Upper lobe of left lung (tissue), 6 donors: ENCODE data around the gene CA9. TPM values are rescaled to one million over a fixed set of nuclear protein-coding genes. Genes with fewer than 3 reads are reported as not detected.
A peak's percentile ranks its signal among the peaks of the same experiment; 100 is the strongest.
"Not testable (repeated sequence)": the region's sequence is repeated elsewhere in the genome, so short reads cannot be mapped to it uniquely, and the experiment has no call there.

Experiments used
- ATAC-seq, 2 donors: fragments of 200-7000 bp; cut with Tn5 transposase; one replicate each; pipeline ENCODE4 v1.9.1; 2022; ENCODE audit warnings: mild to moderate bottlenecking in 2 of 2, moderate library complexity in 2 of 2; ENCODE audit not compliant: low FRiP score in 2 of 2
- DNase-seq, 2 donors: peaks; one replicate each; pipeline ENCODE4 v3.0.0-alpha.2; 2019 to 2020
- H3K27ac ChIP-seq, 4 donors: fragments of 200-600 bp; sonication (generic); one replicate each; pipeline ENCODE4 v1.5.1; 2016 to 2019
- H3K27me3 ChIP-seq, 4 donors: fragments of 200-600 bp; sonication (generic); one replicate each; pipeline ENCODE4 v1.5.1; 2017 to 2019
- H3K36me3 ChIP-seq, 4 donors: fragments of 200-600 bp; sonication (generic); one replicate each; pipeline ENCODE4 v1.5.1; 2016 to 2019
- H3K4me1 ChIP-seq, 4 donors: fragments of 200-600 bp; sonication (generic); one replicate each; pipeline ENCODE4 v1.5.1; 2018 to 2019
- H3K4me3 ChIP-seq, 4 donors: fragments of 200-600 bp; sonication (generic); one replicate each; pipeline ENCODE4 v1.5.1; 2017 to 2019; ENCODE audit warnings: mild to moderate bottlenecking in 2 of 4, moderate library complexity in 1 of 4
- H3K9me3 ChIP-seq, 4 donors: fragments of 200-600 bp; sonication (generic); one replicate each; pipeline ENCODE4 v1.5.1; 2018 to 2019
- EP300 ChIP-seq, 4 donors: sonication (generic); formaldehyde crosslinking; IDR thresholded peaks; one replicate each; pipeline ENCODE4 v1.5.1; 2017; ENCODE audit warnings: antibody characterized with exemption in 4 of 4, control low read depth in 2 of 4
- POLR2A ChIP-seq, 4 donors: fragments of 450-650 bp; IDR thresholded peaks; one replicate each; pipeline ENCODE4 v1.5.1; 2016 to 2017; ENCODE audit warnings: antibody characterized with exemption in 4 of 4, mild to moderate bottlenecking in 2 of 4
- POLR2AphosphoS5 ChIP-seq, 2 donors: sonication (generic); formaldehyde crosslinking; IDR thresholded peaks; one replicate each; pipeline ENCODE4 v1.5.1; 2017; ENCODE audit warnings: antibody characterized with exemption in 2 of 2
- WGBS, 2 donors: methylation state at CpG; one replicate each; pipeline ENCODE4 v1.1.5; 2017 to 2018; 5-methylcytosine and 5-hydroxymethylcytosine counted together
- total RNA-seq, 6 donors: library from RNA; depleted of rRNA in 4 of 6; stranded (reverse); fragments of >200 nt in 4 of 6; gene quantifications; one replicate each; pipeline versions ENCODE4 v1.1.0 to v1.2.1, GENCODE V29; 2016 to 2021
- TF ChIP-seq, protein P1 (sequence below), 6 experiments: fragments of 450-650 bp in 4 of 6; fragments of 200-600 bp in 2 of 6; sonication (generic) in 2 of 6; IDR thresholded peaks; one replicate each; pipeline ENCODE4 v1.5.1; 2016 to 2019; ENCODE audit warnings: antibody characterized with exemption in 6 of 6
- donor health status: DM: no; HTN: no; CAD: no; lungs with moderate emphysema.
- donor health status: DM: no; HTN: yes; CAD: no; lungs with severe emphysema.

Gene CA9
- total RNA-seq, 6 donors from 2014 or later = 0.14 to 0.24 TPM; not detected in 4

DNA sequence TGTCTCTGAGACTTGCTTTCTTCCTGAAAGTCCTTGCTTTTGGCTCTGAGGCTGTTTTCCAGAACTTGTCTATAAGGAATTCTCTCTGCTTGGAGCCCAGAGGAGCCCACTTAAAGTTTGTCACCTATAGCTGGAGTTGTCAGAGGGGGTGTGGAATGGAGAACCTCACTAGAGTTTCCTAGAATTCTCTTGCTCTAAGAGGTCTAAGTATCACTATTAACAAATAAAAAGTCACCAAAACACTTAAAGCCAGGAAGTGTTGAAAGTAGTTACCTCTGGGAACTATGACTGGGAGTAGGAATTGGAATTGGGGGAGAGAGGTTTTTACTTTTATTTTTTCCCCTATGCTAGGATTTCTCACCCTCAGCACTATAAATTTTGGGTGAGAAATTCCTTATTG is 38.0 kb upstream of the CA9 start:
- Histone ChIP-seq H3K27me3 (no peaks in the 10 kb centered on the region), H3K4me1 (peaks cover 4 to 16% (median 14%) of the 10 kb centered on the region in 4 donors), H3K4me3 (no peak overlapping the region), H3K27ac (peak overlapping the region; percentile 24 to 72 (median 52)), H3K36me3 (no peaks in the 10 kb centered on the region), H3K9me3 (no peaks in the 10 kb centered on the region)
- ATAC-seq = no peak
- DNase-seq = no peak
- TF ChIP-seq POLR2A (IDR thresholded peaks at IDR 0.05) (no peak), EP300 (IDR thresholded peaks at IDR 0.05) (no peak), POLR2AphosphoS5 (IDR thresholded peaks at IDR 0.05) (no peak)
- TF ChIP-seq, protein P1, sequence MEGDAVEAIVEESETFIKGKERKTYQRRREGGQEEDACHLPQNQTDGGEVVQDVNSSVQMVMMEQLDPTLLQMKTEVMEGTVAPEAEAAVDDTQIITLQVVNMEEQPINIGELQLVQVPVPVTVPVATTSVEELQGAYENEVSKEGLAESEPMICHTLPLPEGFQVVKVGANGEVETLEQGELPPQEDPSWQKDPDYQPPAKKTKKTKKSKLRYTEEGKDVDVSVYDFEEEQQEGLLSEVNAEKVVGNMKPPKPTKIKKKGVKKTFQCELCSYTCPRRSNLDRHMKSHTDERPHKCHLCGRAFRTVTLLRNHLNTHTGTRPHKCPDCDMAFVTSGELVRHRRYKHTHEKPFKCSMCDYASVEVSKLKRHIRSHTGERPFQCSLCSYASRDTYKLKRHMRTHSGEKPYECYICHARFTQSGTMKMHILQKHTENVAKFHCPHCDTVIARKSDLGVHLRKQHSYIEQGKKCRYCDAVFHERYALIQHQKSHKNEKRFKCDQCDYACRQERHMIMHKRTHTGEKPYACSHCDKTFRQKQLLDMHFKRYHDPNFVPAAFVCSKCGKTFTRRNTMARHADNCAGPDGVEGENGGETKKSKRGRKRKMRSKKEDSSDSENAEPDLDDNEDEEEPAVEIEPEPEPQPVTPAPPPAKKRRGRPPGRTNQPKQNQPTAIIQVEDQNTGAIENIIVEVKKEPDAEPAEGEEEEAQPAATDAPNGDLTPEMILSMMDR (IDR thresholded peaks at IDR 0.05) = no peak

GRCh38 chr9:35636135-35636876 is 37.4 kb upstream of the CA9 start:
- peaks cover 4 to 16% (median 14%) of the 10 kb centered on the region in 4 donors for H3K4me1 ChIP-seq
- no peak overlapping the region for H3K4me3 ChIP-seq
- ATAC-seq (peak in 1 of 2 donors; percentile 64), DNase-seq (no peak)
- H3K27ac ChIP-seq = peak overlapping the region; percentile 24 to 72 (median 52)
- H3K9me3 ChIP-seq = no peaks in the 10 kb centered on the region
- H3K36me3 ChIP-seq = no peaks in the 10 kb centered on the region
- WGBS, 2 donors = 62 to 73% methylated on average over 9 of the region's 9 CpGs
- no peak for TF ChIP-seq EP300 (IDR thresholded peaks at IDR 0.05)
- no peak for TF ChIP-seq POLR2AphosphoS5 (IDR thresholded peaks at IDR 0.05)
- TF ChIP-seq POLR2A (IDR thresholded peaks at IDR 0.05) = peak in 1 of 4 donors; percentile 38
- no peaks in the 10 kb centered on the region for H3K27me3 ChIP-seq

GRCh38 chr9:35636877-35637246 is 36.9 kb upstream of the CA9 start:
- H3K27ac ChIP-seq = peak overlapping the region in 2 of 4 donors; percentile 72
- 81 to 93% methylated on average over 6 of the region's 6 CpGs for WGBS, 2 donors
- H3K4me3 ChIP-seq = not testable (repeated sequence)

DNA sequence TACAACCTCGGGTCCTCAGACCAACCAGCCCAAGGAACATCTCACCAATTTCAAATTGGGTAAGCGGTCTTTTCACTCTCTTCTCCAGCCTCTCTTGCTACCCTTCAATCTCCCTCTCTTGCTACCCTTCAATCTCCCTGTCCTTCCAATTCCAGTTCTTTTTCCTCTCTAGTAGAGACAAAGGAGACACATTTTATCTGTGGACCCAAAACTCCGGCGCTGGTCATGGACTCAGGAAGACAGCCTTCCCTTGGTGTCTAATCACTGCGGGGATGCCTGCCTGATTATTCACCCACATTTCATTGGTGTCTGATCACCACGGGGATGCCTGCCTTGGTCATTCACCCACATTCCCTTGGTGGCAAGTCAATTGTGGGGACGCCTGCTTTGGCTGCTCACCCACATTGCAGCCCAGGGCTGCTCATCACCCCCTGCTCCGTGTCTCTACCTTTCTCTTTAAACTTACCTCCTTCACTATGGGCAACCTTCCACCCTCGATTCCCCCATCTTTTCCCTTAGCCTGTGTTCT is 36.2 kb upstream of the CA9 start:
- not testable (repeated sequence) for DNase-seq
- WGBS, 2 donors = 93 to 97% methylated on average over 9 of the region's 9 CpGs

More at GRCh38 chr9:35636877-35637246, 36.9 kb upstream of the CA9 start:
- peaks cover 4 to 16% (median 14%) of the 10 kb centered on the region in 4 donors for H3K4me1 ChIP-seq
- not testable (repeated sequence) for H3K9me3 ChIP-seq, H3K27me3 ChIP-seq, DNase-seq, ATAC-seq, H3K36me3 ChIP-seq

DNA sequence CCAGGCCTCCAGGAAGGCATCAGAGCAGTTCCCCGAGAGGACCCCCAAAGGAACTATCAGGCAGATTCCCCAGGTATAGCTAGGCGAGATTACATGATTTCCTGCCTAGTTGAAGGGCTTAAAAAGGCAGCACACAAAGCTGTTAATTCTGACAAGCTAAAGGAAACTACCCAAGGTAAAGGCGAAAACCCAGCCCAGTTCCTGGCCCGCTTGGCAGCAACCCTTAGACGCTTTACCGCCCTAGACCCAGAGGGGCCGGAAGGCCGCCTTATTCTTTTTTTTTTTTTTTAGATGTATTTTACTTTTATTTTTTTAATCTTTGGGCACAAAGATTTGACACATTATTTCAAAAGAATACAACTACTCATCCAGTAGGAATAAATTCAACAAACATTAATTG is 35.0 kb upstream of the CA9 start:
- not testable (repeated sequence) for H3K9me3 ChIP-seq, ATAC-seq, H3K36me3 ChIP-seq, DNase-seq, H3K4me3 ChIP-seq, H3K27me3 ChIP-seq, H3K27ac ChIP-seq
- peaks cover 4 to 16% (median 14%) of the 10 kb centered on the region in 4 donors for H3K4me1 ChIP-seq
- 76% methylated on average over 6 to 8 of the region's 8 CpGs for WGBS, 2 donors

More for the DNA sequence above, 36.2 kb upstream of the CA9 start:
- ATAC-seq, H3K36me3 ChIP-seq, H3K9me3 ChIP-seq, H3K4me3 ChIP-seq, H3K27ac ChIP-seq, H3K27me3 ChIP-seq: not testable (repeated sequence)
- peaks cover 4 to 16% (median 14%) of the 10 kb centered on the region in 4 donors for H3K4me1 ChIP-seq

- not testable (repeated sequence) for H3K27ac ChIP-seq, DNase-seq, H3K36me3 ChIP-seq, ATAC-seq, H3K9me3 ChIP-seq, H3K4me3 ChIP-seq, H3K27me3 ChIP-seq
- H3K4me1 ChIP-seq = peaks cover 4 to 16% (median 14%) of the 10 kb centered on the region in 4 donors
- 36 to 58% methylated on average over 1 of the region's 1 CpG for whole genome bisulfite sequencing, 2 donors
These were observed 34.5 kb upstream of the CA9 start for GRCh38 chr9:35639225-35639624.

- Histone ChIP-seq H3K27me3 (no peaks in the 10 kb centered on the region), H3K9me3 (no peaks in the 10 kb centered on the region), H3K4me3 (no peak overlapping the region), H3K4me1 (peaks cover 4 to 16% (median 14%) of the 10 kb centered on the region in 4 donors), H3K27ac (no peak overlapping the region), H3K36me3 (no peaks in the 10 kb centered on the region)
- DNase-seq (no peak), ATAC-seq (no peak)
- WGBS, 2 donors = 80 to 86% methylated on average over 1 of the region's 1 CpG
- no peak for TF ChIP-seq EP300 (IDR thresholded peaks at IDR 0.05)
- no peak for TF ChIP-seq POLR2AphosphoS5 (IDR thresholded peaks at IDR 0.05)
- TF ChIP-seq, protein P1 (IDR thresholded peaks at IDR 0.05) = no peak
- no peak for TF ChIP-seq POLR2A (IDR thresholded peaks at IDR 0.05)
These were observed 34.1 kb upstream of the CA9 start for GRCh38 chr9:35639631-35640030.

GRCh38 chr9:35640431-35640830 is 33.3 kb upstream of the CA9 start:
- H3K36me3 ChIP-seq, H3K27ac ChIP-seq, H3K4me3 ChIP-seq, ATAC-seq, DNase-seq, H3K27me3 ChIP-seq, H3K9me3 ChIP-seq: not testable (repeated sequence)
- peaks cover 7 to 20% (median 16%) of the 10 kb centered on the region in 4 donors for H3K4me1 ChIP-seq
- WGBS, 2 donors = 97 to 98% methylated on average over 15 of the region's 15 CpGs

DNA sequence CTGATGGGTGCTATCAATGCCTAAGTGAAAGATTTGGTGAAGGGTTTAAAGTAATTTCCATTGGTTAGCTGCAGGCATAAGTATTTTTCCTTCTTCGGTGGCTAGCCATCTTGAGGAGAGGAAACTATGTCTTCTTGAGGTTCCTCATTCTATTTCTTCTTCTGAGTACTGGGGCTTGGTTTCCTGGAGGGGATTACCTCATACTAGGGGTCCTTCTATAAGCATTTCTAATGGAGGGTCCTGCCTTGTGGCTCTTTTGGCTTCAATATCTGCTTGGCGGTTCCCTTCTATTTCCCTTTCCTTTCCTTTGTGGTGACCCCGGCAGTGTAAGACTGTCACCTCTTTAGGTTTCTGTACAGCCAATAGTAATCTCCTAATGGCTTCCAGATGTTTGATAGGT is 32.2 kb upstream of the CA9 start:
- DNase-seq, H3K4me3 ChIP-seq, H3K9me3 ChIP-seq, ATAC-seq, H3K27me3 ChIP-seq, H3K36me3 ChIP-seq: not testable (repeated sequence)
- WGBS, 2 donors = 61 to 71% methylated on average over 3 of the region's 3 CpGs
- Histone ChIP-seq H3K4me1 (peaks cover 10 to 18% (median 14%) of the 10 kb centered on the region in 4 donors), H3K27ac (peak overlapping the region in 1 of 4 donors; percentile 18)
